H1 (cell line): Measurements from ENCODE around the gene STXBP5. TPM values are rescaled to one million over a fixed set of nuclear protein-coding genes. Genes with fewer than 3 reads are reported as not detected.

ENCODE experiments used
- CTCF ChIA-PET: fragments of 300-600 bp; sonication (Branson Sonifier 250); formaldehyde crosslinking; loops from one replicate; lab custom pipeline; 2021; ENCODE audit not compliant: partially characterized antibody; lab: Charles Lee
- POLR2A ChIA-PET: fragments of 300-600 bp; sonication (Branson Sonifier 250); formaldehyde crosslinking; loops from one replicate; lab custom pipeline; 2021; ENCODE audit warnings: inconsistent platforms; ENCODE audit not compliant: partially characterized antibody; lab: Charles Lee
- DNase-seq, 2 experiments: peaks; one replicate each; pipeline versions ENCODE4 v3.0.0 to v3.0.0-alpha.2; 2010 to 2022; ENCODE audit warnings: low spot score in 2 of 2, low read depth in 1 of 2, mixed read lengths in 1 of 2
- FAIRE-seq: peaks from 2 replicates; lab custom pipeline; 2011; peaks lifted over from hg19 to GRCh38; lab: Jason Lieb, UNC
- H2AFZ ChIP-seq: 2 replicates; pipeline ENCODE4 v1.8.1; 2012; ENCODE audit warnings: low read length, inconsistent platforms
- H2AK5ac ChIP-seq: 2 replicates; pipeline ENCODE4 v1.6.1; 2013; ENCODE audit warnings: low read depth, low read length
- H2BK120ac ChIP-seq: replicated peaks from 2 replicates; pipeline ENCODE3; 2013; ENCODE audit warnings: low read depth, low read length, inconsistent platforms
- H2BK12ac ChIP-seq: 2 replicates; pipeline ENCODE4 v1.6.1; 2013; ENCODE audit warnings: low read depth, low read length
- H2BK15ac ChIP-seq: 2 replicates; pipeline ENCODE4 v1.6.1; 2013; ENCODE audit warnings: low read length
- H2BK20ac ChIP-seq: 2 replicates; pipeline ENCODE4 v1.6.1; 2013; ENCODE audit warnings: low read length
- H2BK5ac ChIP-seq: 2 replicates; pipeline ENCODE4 v1.6.1; 2013; ENCODE audit warnings: low read depth, low read length
- H3K14ac ChIP-seq: 2 replicates; pipeline ENCODE4 v1.6.1; 2013; ENCODE audit warnings: inconsistent platforms; ENCODE audit not compliant: insufficient read length
- H3K18ac ChIP-seq: 2 replicates; pipeline ENCODE4 v1.6.1; 2013; ENCODE audit warnings: low read length; ENCODE audit errors: extremely low read depth
- H3K23ac ChIP-seq: 2 replicates; pipeline ENCODE4 v1.6.1; 2013; ENCODE audit warnings: inconsistent platforms; ENCODE audit not compliant: insufficient read length
- H3K23me2 ChIP-seq: 2 replicates; pipeline ENCODE4 v1.6.1; 2013; ENCODE audit warnings: low read depth, low read length
- H3K27ac ChIP-seq: 2 replicates; pipeline ENCODE4 v1.6.1; 2011; ENCODE audit warnings: low read depth, low read length, inconsistent platforms
- H3K27me3 ChIP-seq, 4 experiments: replicated peaks in 1 of 4; 1 replicate in 1 of 4; 2 replicates in 3 of 4; pipeline versions ENCODE4 v1.6.1 to v1.8.1; 2011 to 2013; ENCODE audit warnings: low read length in 3 of 4, mild to moderate bottlenecking in 3 of 4, inconsistent platforms in 2 of 4, mixed read lengths in 2 of 4, moderate library complexity in 1 of 4; ENCODE audit not compliant: control insufficient read depth in 3 of 4, insufficient read depth in 3 of 4; ENCODE audit errors: extremely low read depth in 1 of 4
- H3K36me3 ChIP-seq, 4 experiments: 2 replicates each; pipeline versions ENCODE4 v1.6.1 to v1.8.1; 2011 to 2013; ENCODE audit warnings: mild to moderate bottlenecking in 4 of 4, low read length in 3 of 4, moderate library complexity in 2 of 4, control low read depth in 1 of 4, inconsistent platforms in 1 of 4; ENCODE audit not compliant: insufficient read depth in 4 of 4, control insufficient read depth in 2 of 4
- H3K4ac ChIP-seq: replicated peaks from 2 replicates; pipeline ENCODE3; 2013; ENCODE audit warnings: low read length, low read depth, mixed read lengths, inconsistent platforms; ENCODE audit not compliant: insufficient read length
- H3K4me1 ChIP-seq, 4 experiments: replicated peaks in 1 of 4; 1 replicate in 1 of 4; 2 replicates in 3 of 4; pipeline versions ENCODE4 v1.6.1 to v1.8.1; 2011 to 2013; ENCODE audit warnings: low read length in 3 of 4, inconsistent platforms in 2 of 4, mixed read lengths in 1 of 4; ENCODE audit not compliant: insufficient read depth in 4 of 4, control insufficient read depth in 3 of 4
- H3K4me2 ChIP-seq, 2 experiments: 2 replicates each; pipeline versions ENCODE4 v1.6.1 to v1.8.1; 2011 to 2013; ENCODE audit warnings: low read depth in 2 of 2, low read length in 2 of 2, control low read depth in 1 of 2, inconsistent platforms in 1 of 2, mild to moderate bottlenecking in 1 of 2; ENCODE audit not compliant: insufficient read depth in 1 of 2
- H3K4me3 ChIP-seq, 4 experiments: fragments of 200-600, 300-600 bp in 1 of 4; sonication (generic), shearing (Covaris generic), sonication (Bioruptor Twin) in 1 of 4; 2 replicates each; pipeline versions ENCODE4 v1.5.1 to v1.8.1; 2011 to 2016; ENCODE audit warnings: low read length in 4 of 4, low read depth in 3 of 4, control low read depth in 2 of 4, inconsistent platforms in 2 of 4, mild to moderate bottlenecking in 2 of 4, mixed read lengths in 1 of 4, moderate library complexity in 1 of 4; ENCODE audit not compliant: insufficient read depth in 2 of 4; ENCODE audit errors: extremely low read depth in 1 of 4
- H3K56ac ChIP-seq: replicated peaks from 2 replicates; pipeline ENCODE3; 2013; ENCODE audit warnings: low read depth, mild to moderate bottlenecking, mixed read lengths, low read length, inconsistent platforms; ENCODE audit not compliant: insufficient read length
- H3K79me1 ChIP-seq: 2 replicates; pipeline ENCODE4 v1.6.1; 2013; ENCODE audit warnings: low read depth, low read length, control low read depth
- H3K79me2 ChIP-seq, 2 experiments: 2 replicates each; pipeline versions ENCODE4 v1.6.1 to v1.8.1; 2012 to 2013; ENCODE audit warnings: low read length in 2 of 2, mild to moderate bottlenecking in 2 of 2, inconsistent platforms in 1 of 2; ENCODE audit not compliant: insufficient read depth in 2 of 2, control insufficient read depth in 1 of 2
- H3K9ac ChIP-seq, 4 experiments: replicated peaks in 1 of 4; 1 replicate in 1 of 4; 2 replicates in 3 of 4; pipeline versions ENCODE4 v1.6.1 to v1.8.1; 2011 to 2013; ENCODE audit warnings: low read depth in 3 of 4, low read length in 3 of 4, control low read depth in 2 of 4, mild to moderate bottlenecking in 2 of 4, moderate library complexity in 2 of 4, inconsistent platforms in 1 of 4; ENCODE audit errors: extremely low read depth in 1 of 4
- H3K9me3 ChIP-seq, 2 experiments: 2 replicates each; pipeline versions ENCODE4 v1.6.1 to v1.8.1; 2012 to 2013; ENCODE audit warnings: mild to moderate bottlenecking in 2 of 2, moderate library complexity in 2 of 2, control low read depth in 1 of 2, inconsistent platforms in 1 of 2, low read depth in 1 of 2, low read length in 1 of 2, mixed read lengths in 1 of 2; ENCODE audit not compliant: insufficient read depth in 2 of 2
- H4K20me1 ChIP-seq, 2 experiments: replicated peaks in 1 of 2; 2 replicates each; pipeline versions ENCODE3 to v1.8.1; 2011 to 2013; ENCODE audit warnings: inconsistent platforms in 2 of 2, low read length in 2 of 2, mild to moderate bottlenecking in 1 of 2; ENCODE audit not compliant: insufficient read depth in 2 of 2, control insufficient read depth in 1 of 2
- H4K5ac ChIP-seq: 2 replicates; pipeline ENCODE4 v1.6.1; 2013; ENCODE audit warnings: low read length, low read depth, mixed read lengths, inconsistent platforms; ENCODE audit not compliant: insufficient read length
- H4K8ac ChIP-seq: 2 replicates; pipeline ENCODE4 v1.8.0; 2013; ENCODE audit warnings: mild to moderate bottlenecking, moderate library complexity, low read length, inconsistent platforms; ENCODE audit not compliant: insufficient read depth; ENCODE audit errors: extremely low read depth
- H4K91ac ChIP-seq: replicated peaks from 2 replicates; pipeline ENCODE3; 2013; ENCODE audit warnings: low read length, mixed read lengths, inconsistent platforms; ENCODE audit not compliant: insufficient read length
- FOSL1 ChIP-seq: IDR thresholded peaks from 2 replicates; pipeline ENCODE4 v1.6.1; 2011; ENCODE audit warnings: mild to moderate bottlenecking, low read depth, low read length, moderate library complexity; ENCODE audit not compliant: insufficient read depth
- JUND ChIP-seq: IDR thresholded peaks from 2 replicates; pipeline ENCODE4 v1.6.1; 2011; ENCODE audit warnings: mild to moderate bottlenecking, improper control_type of control experiment, low read length
- POLR2A ChIP-seq, 2 experiments: IDR thresholded peaks; 1 replicate in 1 of 2; 2 replicates in 1 of 2; pipeline ENCODE4 v1.6.1; 2011; ENCODE audit warnings: low read depth in 2 of 2, low read length in 2 of 2, mild to moderate bottlenecking in 2 of 2; ENCODE audit errors: control extremely low read depth in 1 of 2
- RAD21 ChIP-seq, 2 experiments: IDR thresholded peaks in 1 of 2; conservative IDR thresholded peaks in 1 of 2; 2 replicates each; pipeline ENCODE4 v1.6.1; 2011; ENCODE audit warnings: low read depth in 2 of 2, low read length in 2 of 2, improper control_type of control experiment in 1 of 2, inconsistent platforms in 1 of 2, mild to moderate bottlenecking in 1 of 2, moderate library complexity in 1 of 2
- YY1 ChIP-seq: IDR thresholded peaks from 2 replicates; pipeline ENCODE4 v1.6.1; 2011; ENCODE audit warnings: low read depth, mild to moderate bottlenecking, low read length
- ZNF274 ChIP-seq: IDR thresholded peaks from 2 replicates; pipeline ENCODE4 v1.7.0; 2012; ENCODE audit warnings: low read length, borderline replicate concordance; ENCODE audit errors: extremely low read depth
- WGBS, 2 experiments: shearing (Covaris generic) in 1 of 2; methylation state at CpG; one replicate each; pipeline versions ENCODE4 v1.1.6 to v1.1.7; 2013 to 2015; ENCODE audit warnings: low lambda C conversion rate in 2 of 2, mixed read lengths in 2 of 2, inconsistent platforms in 1 of 2, low coverage in 1 of 2, missing lambda C conversion rate in 1 of 2; ENCODE audit not compliant: insufficient replicate concordance in 2 of 2, insufficient coverage in 1 of 2, insufficient read length in 1 of 2; ENCODE audit errors: extremely low coverage in 1 of 2, missing lambda C conversion rate in 1 of 2; 5-methylcytosine and 5-hydroxymethylcytosine counted together
- polyA plus RNA-seq, 7 experiments: library from polyadenylated mRNA; depleted of rRNA in 3 of 7; stranded (reverse) in 5 of 7; unstranded in 2 of 7; fragments of >200 nt in 5 of 7; fragments of 200-250 nt in 2 of 7; gene quantifications; 1 replicate in 5 of 7; 2 replicates in 1 of 7; 4 replicates in 1 of 7; pipeline versions ENCODE4 v1.2.1 to v1.2.3, GENCODE V29; 2011 to 2013; ENCODE audit warnings: missing spikeins in 2 of 7, mixed read lengths in 2 of 7
- total RNA-seq: library from RNA; stranded (reverse); fragmentation: NEBNext Ultra II Directional; extraction: Animal tissue kit (Norgen Biotek cat#: 25700); gene quantifications from 2 replicates; pipeline ENCODE4 v1.2.1, GENCODE V29; 2021
- TF ChIP-seq, protein P1 (sequence below), 3 experiments: IDR thresholded peaks; 1 replicate in 2 of 3; 2 replicates in 1 of 3; pipeline versions ENCODE4 v1.5.1 to v1.6.1; 2011; ENCODE audit warnings: low read length in 3 of 3, mild to moderate bottlenecking in 3 of 3, inconsistent platforms in 2 of 3, low read depth in 1 of 3, moderate library complexity in 1 of 3; ENCODE audit not compliant: insufficient read depth in 1 of 3; ENCODE audit errors: control extremely low read depth in 1 of 3
- TF ChIP-seq, protein P2 (sequence below): IDR thresholded peaks from 2 replicates; pipeline ENCODE4 v1.6.1; 2011; ENCODE audit warnings: low read length, improper control_type of control experiment

Gene STXBP5
- total and polyA plus RNA-seq, 2 of the 8 experiments (the other 6 are each of a cell fraction or from before 2014, with no cell fraction given): 2.7 to 10.8 TPM

DNA sequence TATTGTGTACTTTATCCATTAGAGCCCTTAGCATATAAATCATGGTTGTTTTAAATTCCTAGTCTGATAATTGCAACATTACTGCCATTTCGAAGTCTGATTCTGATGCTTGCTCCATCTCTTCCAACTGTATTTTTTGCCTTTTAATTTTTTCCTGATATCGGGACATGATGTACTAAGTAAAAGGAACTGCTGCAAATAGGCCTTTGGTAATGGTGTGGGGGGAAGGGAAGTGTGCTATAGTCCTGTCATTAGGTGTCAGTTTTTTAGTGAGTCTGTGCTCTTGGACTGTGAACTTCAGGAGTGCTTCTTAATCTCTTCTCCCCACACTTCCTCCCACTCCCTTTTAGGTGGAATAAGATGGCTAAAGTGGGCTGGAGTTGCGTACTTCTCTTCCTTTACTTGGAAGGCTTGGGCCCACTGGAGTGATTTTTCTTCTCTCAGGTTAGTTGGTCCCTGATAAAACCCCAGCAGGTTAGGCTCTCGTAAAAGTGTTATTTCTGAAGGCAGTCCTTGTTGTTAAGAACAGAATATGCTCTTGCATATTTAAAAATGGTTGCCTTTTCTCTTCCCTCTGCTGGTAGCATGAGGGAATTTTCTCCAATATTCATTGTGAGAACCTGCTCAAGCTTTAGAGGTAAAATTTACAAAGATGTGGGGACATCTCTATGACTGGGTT is 18.1 kb downstream of the STXBP5 start:
- Histone ChIP-seq H3K9me3 (no peaks in the 10 kb centered on the region), H2BK20ac (no peak overlapping the region)
- CTCF ChIA-PET: interaction anchor here (0.9 to 2.7 kb wide), 7 partner anchors 9 to 125 kb away, joined by 3 to 10 read pairs (median 4); no protein-coding TSS in a partner anchor
- TF ChIP-seq, protein P1, sequence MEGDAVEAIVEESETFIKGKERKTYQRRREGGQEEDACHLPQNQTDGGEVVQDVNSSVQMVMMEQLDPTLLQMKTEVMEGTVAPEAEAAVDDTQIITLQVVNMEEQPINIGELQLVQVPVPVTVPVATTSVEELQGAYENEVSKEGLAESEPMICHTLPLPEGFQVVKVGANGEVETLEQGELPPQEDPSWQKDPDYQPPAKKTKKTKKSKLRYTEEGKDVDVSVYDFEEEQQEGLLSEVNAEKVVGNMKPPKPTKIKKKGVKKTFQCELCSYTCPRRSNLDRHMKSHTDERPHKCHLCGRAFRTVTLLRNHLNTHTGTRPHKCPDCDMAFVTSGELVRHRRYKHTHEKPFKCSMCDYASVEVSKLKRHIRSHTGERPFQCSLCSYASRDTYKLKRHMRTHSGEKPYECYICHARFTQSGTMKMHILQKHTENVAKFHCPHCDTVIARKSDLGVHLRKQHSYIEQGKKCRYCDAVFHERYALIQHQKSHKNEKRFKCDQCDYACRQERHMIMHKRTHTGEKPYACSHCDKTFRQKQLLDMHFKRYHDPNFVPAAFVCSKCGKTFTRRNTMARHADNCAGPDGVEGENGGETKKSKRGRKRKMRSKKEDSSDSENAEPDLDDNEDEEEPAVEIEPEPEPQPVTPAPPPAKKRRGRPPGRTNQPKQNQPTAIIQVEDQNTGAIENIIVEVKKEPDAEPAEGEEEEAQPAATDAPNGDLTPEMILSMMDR (IDR thresholded peaks at IDR 0.05; ENCODE audit: control extremely low read depth in 1 of 3, insufficient read depth in 1 of 3, low read depth in 1 of 3, low read length in 3 of 3): peak in 1 of 3 experiments; percentile 41; a peak in 2 of 4 replicates
- TF ChIP-seq ZNF274 (no peak), FOSL1 (no peak), JUND (no peak), POLR2A (IDR thresholded peaks at IDR 0.05; ENCODE audit: control extremely low read depth in 1 of 2, low read depth in 2 of 2, low read length in 2 of 2) (no peak), RAD21 (IDR thresholded peaks at IDR 0.05 in 1 of 2, conservative IDR thresholded peaks at IDR 0.05 in 1 of 2; ENCODE audit: low read depth in 2 of 2, low read length in 2 of 2) (peak; percentile 19 to 29), YY1 (peak; percentile 76; the same call in 1 of the 2 replicates)
- TF ChIP-seq, protein P2, sequence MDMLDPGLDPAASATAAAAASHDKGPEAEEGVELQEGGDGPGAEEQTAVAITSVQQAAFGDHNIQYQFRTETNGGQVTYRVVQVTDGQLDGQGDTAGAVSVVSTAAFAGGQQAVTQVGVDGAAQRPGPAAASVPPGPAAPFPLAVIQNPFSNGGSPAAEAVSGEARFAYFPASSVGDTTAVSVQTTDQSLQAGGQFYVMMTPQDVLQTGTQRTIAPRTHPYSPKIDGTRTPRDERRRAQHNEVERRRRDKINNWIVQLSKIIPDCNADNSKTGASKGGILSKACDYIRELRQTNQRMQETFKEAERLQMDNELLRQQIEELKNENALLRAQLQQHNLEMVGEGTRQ: no peak

More for the DNA sequence above, 18.1 kb downstream of the STXBP5 start:
- peaks cover 0 to 8% of the 10 kb centered on the region in 2 experiments; a peak in 1 of 4 replicates for H3K79me2 ChIP-seq
- H3K4me2 ChIP-seq: peak overlapping the region in 1 of 2 experiments; percentile 10; a peak in 2 of 4 replicates
- no peak overlapping the region for H2BK12ac ChIP-seq
- no peaks in the 10 kb centered on the region for H3K23me2 ChIP-seq
- no peak overlapping the region for H2BK15ac ChIP-seq
- H3K9ac ChIP-seq: no peak overlapping the region; a peak in 1 of 7 replicates
- no peak overlapping the region; the same call in 1 of the 2 replicates for H2BK5ac ChIP-seq
- no peak overlapping the region for H3K27ac ChIP-seq
- no peak overlapping the region for H4K5ac ChIP-seq
- no peak overlapping the region for H2AFZ ChIP-seq
- no peak overlapping the region for H4K91ac ChIP-seq
- no peak overlapping the region for H3K18ac ChIP-seq
- H3K4ac ChIP-seq: no peak overlapping the region
- no peak overlapping the region for H3K23ac ChIP-seq
- no peak overlapping the region for H3K56ac ChIP-seq
- DNase-seq (no peak), FAIRE-seq (no peak)
- peaks cover 0 to 1% of the 10 kb centered on the region in 2 experiments for H4K20me1 ChIP-seq
- no peak overlapping the region for H3K14ac ChIP-seq
- POLR2A ChIA-PET: no interaction called here
- no peak overlapping the region for H2AK5ac ChIP-seq
- no peak overlapping the region for H3K4me3 ChIP-seq
- no peaks in the 10 kb centered on the region for H3K27me3 ChIP-seq
- H3K4me1 ChIP-seq: peaks cover 0 to 4% (median 2%) of the 10 kb centered on the region in 4 experiments; a peak in 2 of 7 replicates
- H2BK120ac ChIP-seq: no peak overlapping the region
- WGBS, 2 experiments: 90% methylated on average over 4 of the region's 4 CpGs; no CpG with 5 or more reads in 1 of the 2 experiments
- no peak overlapping the region for H4K8ac ChIP-seq
- no peaks in the 10 kb centered on the region for H3K79me1 ChIP-seq
- H3K36me3 ChIP-seq: no peaks in the 10 kb centered on the region
